Midbrain (tissue), 1 donor: Measurements from ENCODE around the gene TRPV5.
A peak's percentile ranks its signal among the peaks of the same experiment; 100 is the strongest.

ENCODE experiments used
- DNase-seq: peaks from one replicate; lab custom pipeline; 2025; lab: John Stamatoyannopoulos, UW

The TRPV5 gene

DNA sequence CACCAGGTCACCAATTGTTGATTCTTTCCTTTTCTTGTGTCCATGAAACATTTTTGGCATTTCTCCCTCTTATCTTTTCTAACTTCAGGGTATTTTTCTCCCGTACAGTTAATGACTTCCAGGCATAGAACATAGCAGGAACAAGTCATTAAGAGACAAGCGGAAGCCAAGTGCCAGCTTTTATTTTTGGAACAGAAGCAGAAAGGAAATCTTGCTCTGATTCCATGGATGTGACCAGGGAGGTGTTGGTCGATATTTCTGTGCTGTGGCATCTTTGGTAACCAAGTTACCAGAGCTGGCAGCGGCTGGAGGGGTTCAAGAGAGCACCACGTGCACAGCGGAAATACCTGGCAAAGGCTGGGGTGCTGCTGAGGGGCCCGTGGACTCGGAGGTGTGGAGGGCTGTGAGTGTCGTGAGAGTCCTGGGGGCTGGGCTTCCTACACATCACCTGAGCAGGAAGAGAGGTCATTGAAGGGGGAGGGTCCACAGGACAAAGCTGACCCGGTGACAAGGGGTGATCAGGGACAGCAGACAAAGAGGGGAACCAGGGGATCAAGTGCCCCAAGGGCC lies 7.5 kb upstream of the TRPV5 start:
- no peak for DNase-seq

DNA sequence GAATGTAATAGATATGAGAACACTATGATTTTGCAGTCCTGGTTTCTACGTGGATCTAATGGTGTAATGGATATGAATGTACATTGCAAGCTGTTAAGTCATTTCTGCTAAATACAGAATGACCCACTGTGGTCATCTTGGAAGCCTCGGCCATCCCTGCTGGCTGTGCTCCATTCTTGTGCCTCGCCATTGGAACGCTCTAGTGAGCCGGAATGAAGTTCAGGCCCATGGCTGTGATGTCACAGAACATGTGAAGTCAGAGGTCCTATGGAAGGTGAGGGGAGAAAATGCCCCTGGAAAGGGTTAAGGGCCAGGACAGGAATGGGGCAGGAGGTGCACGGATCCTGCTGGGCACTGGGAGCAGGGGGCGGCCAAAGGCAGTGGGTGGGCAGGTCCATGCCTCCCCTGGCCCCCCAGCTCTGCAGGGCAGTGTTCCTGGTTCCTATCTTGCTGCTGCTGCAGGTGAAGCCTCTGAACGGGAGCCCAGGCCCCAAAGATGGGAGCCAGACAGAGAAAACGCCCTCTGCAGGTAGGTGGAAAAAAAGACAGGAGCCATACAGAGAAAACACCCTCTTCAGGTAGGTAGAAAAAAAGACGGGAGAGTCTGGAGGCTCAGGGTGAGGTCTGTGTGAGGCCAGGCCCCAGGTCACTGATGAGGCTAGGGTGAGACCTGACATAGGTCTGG lies 5.8 kb upstream of the TRPV5 start, which contains the start of gene LLCFC1:
LLCFC1 (plus strand) TSS at position 259 of the 685 bp plus-strand sequence; CDS start at position 397, 138 bp downstream.
- no peak for DNase-seq

DNA sequence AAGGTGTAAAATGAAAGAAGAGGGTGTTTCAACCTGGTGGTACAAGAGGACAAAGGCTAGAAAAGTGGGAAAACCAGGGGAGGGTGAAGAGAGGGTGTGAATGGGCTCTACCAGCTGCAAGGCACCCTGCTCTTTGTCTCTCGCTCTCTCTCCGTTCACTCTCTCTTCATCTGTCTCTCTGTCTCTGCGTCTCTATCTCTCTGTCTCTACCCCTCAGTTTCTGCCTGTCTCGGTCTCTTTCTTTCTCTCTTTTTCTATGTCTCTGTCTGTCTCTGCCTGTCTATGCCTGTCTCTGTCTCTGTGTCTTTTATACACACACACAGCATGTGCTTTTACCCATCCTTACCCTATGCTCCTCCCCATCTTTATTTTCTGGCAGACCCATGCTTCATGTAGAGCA lies 5.1 kb upstream of the TRPV5 start:
- DNase-seq: no peak

DNA sequence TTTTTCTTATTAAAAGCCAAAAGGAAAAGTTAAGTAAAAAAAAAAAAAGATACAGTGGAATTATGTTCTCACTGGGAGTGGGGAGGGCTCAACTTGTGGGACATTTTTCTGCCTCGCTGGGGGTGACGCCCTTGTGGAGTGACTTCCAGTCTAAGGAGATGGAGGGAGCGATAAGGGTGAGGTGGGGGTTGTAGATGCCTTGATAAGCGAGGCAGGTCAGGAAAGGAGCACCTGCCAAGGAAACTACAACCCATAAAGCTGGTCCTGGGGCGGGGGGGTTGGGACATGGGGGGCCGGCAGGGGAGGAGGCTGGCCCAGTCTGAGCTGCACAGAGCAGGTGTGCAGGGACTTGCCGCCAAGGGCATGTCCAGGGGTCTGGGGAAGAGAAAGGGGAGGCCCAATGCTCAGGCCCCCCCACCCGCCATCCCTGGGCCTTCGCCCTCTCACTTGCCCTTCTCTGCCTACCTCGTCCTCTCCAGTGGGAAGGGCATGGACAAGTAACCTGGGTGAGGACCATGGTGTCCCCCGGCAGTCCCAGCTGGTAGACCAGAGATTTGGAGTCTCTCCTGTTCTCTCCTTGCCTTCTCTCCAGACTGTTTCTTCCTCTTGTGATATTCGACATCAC lies 2.5 kb upstream of the TRPV5 start:
- DNase-seq: no peak

DNA sequence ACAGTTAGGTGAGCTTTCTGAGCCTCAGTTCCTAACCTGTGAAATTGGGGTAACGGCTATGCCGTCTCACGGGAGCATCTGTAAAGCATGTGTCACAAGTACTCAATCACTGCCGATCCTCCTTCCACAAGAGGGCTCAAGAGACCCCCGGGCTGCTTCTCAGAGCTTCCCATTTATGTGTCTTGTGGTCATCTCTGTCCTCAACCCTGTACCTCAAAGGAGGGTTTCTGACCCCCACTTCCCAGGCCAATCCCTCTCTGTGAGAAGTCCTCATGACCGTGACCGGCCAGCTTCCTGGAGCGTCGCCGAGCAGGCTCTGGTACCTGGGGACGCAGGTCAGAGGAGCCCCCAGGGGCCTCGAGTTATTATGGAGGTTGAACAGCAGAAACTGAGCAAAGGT lies 510 bp upstream of the TRPV5 start:
- no peak for DNase-seq

DNA sequence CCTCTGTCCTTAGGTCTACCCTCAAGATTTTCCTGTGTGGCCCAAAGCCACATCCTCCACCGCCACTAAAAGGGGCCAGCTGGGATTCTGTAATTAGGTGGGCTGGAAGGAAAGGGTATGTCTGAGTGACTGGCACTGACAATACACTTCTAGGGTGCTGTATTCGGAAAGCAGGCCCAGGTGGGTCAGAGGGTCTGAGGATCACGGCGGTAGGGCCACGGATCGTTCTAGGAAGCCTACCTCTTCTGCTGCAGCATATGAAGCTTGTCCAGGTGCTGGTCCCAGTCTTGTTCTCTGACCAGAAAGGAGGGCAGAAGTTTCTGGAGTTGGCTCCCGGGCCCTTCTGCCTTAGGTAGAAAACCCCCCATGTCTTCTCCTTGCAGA lies 462 bp downstream of the TRPV5 start:
- DNase-seq: no peak

DNA sequence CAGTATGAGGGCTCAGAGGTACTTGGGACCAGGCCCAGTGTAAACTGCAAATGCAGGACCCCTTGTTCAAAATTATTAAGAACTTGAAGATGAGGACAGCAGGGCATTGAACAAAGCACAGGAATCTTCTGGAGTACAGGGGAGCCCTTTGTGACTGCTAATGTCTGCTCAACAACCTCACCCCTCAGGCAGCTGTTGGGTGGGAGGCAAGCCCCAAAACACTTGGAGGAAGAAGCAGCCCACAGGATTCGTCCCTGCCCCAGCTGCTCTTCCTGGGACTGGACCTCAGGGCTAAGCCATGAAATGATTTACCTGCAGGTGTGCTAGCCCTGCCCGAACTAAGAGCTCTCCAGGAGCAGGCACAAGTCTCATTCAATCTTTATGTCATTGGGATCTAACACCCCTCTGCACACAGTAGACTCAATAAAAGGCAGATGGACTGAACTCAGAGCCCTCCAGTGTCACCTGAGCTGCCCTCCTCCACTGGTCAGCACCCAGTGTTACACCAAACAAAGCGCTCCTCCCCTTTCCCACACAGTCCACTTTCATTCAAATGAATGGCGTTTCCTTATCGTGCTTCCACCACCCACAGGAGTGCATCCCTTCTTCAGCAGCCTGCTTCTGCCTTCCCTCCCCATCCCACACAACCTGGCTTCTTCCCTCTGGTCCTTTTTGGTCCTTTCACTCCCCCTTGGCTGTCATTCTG lies 1.0 kb downstream of the TRPV5 start:
- DNase-seq: no peak

DNA sequence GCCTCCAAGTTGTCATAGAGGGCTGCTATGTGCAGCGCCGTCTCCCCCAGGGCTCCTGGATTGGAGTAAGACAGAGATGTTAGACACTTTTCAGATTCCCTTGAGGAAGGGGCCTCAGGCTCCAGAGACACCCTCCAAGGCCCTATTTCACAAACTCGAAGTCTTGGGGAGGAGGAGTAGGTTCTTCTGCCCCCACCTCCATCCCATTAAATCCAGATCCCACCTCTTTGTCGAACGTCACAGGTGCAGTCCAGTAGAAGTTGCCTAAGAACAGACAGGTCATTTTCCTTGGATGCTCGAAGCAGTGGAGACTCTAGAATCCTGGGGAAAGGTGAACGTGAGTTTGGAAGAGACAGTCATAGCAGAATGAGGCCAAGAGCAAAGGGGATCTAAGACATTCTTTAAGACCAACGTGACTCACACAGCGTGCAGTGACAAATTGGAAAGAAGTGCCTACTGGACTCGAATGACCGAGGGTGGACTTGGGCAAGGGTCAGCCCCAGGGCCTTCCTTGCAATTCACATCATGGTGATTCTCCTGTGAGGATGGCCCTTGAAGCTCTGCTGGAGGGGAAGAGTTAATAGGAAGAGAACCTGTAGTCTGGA lies 3.3 kb downstream of the TRPV5 start:
- no peak for DNase-seq

DNA sequence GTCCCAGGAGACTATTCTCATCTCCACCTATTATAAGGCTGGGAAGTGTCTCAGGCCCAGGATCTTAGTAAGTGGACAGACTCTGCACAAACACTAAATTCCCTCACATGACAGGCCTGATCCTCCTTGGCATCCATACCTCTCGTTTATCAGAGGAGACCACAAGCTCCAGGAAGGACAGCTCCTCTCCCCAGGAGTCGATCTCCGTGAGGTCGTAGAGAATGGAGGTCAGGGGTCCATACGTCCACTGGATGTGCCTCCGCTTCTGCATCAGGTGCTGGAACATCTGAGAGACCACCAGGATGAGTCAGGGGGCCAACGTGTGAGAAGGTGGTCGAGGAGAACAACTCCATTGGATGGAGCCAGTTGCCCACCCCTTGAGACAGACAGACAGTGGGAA lies 5.6 kb downstream of the TRPV5 start:
- no peak for DNase-seq

DNA sequence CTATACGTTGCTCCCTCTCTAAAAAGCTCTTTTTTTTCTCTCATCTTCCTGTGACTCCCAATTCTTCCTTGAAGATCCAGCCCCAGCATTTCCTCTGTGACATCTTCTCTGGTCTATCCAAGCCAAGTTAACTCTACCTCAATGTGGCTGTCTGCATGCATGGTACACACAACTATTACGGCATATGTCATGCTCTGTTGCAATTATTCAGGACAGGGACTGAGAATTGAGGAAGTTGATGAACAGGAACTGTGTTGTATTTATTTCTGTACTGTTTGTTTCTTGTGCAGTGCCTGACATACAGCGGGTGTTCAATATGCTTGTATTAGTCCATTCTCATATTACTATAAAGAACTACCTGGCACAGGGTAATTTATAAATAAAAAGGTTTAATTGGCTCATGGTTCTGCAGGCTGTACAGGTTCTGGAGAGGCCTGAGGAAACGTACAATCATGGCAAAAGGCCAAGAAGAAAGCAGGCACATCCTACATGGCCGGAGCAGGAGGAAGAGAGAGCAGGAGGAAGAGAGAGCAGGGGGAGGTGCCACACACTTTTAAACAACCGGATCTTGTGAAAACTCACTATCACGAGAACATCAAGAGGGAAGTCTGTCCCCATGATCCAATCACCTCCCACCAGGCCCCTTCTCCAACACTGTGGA lies 6.3 kb downstream of the TRPV5 start:
- DNase-seq: peak; percentile 1

DNA sequence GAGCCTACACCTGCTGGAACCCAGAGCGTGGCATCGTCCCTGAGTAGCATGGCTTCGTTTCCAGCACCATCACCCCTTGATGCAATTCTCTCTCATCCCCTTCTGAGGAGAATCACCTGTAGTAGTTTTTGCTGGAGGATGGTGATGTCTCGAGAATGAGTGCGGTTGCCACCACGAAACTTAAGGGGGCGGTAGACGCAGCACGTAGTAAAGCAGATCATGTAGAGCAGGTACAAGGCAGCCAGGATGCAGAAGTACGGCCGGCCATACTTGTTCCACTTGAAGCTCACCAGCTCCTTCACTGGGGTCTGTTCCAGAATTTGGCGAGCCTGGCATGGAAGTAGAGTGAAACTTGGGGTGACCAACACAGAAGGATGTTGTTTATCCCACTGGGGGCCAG lies 8.1 kb downstream of the TRPV5 start:
- DNase-seq: no peak

DNA sequence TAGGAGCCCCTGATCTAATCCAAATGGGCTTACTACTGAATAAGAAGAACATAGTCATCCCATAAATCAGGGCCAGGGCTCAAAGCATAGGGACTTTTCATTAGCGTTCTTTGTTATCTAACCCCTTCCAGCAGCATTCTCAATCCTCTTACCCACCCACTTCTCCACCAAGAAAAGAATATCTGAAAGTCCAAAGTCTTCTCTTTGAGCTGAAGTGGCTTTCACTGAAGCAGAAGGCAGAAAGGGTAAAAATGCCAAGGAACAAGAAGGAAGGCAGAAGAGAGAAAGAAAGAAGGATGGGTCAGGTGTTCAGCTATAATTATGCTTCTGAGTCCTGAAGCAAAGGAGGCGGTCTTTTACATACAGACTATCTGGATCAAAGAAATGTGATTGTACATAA lies 10.2 kb downstream of the TRPV5 start:
- DNase-seq: no peak

DNA sequence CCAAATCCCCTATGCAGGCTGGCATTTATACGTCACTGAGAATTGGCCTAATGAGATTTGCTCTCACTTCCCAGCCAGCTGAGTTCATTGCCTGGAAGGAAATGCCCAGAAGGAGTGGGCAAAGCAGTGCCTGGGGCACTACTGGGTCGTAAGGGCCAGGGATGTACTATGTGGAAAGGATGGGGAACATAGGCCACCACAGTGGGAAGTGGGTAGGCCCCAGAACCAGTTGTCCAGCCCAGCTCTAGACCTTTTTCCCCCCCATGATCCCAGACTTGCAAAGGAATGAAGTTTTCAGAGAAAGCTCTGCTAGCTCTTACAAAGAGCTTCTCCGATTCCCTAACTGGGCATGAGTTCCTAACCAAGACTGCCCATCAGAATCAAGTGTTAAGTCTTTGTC lies 13.9 kb downstream of the TRPV5 start:
- DNase-seq: no peak

DNA sequence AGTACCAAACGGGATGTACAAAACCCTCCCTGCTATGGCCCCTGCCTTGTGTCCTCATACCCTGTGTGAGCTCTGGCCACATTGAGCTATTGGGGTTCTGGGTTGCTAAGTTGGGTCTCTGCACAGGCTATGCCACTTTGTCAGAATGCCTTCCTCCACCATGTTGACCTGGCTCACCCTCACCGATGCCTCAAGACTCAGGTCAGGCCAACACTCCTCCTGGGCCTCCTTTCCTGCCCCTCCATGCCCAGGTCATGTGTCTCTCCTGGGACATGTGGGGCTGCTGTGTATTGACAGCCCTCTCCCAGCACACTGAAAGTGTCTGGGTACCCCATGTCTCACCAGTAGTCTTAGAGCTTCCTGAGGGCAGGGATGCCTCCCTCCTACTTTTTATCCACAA lies 14.6 kb downstream of the TRPV5 start:
- no peak for DNase-seq

DNA sequence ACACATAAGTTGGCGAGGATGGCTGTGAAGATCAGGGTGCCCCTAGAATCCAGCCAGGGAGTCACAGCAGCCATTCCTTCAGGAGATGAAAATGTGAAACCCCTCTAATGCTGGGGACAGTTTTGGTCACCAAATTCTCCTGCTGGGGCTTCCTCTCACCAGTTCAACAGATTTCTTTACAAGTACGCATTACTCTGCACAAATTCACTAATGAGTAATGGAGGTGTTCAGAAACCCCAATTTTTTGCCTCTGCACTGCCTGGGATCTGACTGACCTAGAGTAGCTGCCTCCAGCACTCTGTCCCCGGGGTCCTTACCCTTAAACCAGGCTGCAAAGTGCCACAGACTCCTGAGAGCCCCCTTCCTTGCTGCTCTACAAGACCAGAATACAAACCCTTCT lies 16.1 kb downstream of the TRPV5 start:
- no peak for DNase-seq

DNA sequence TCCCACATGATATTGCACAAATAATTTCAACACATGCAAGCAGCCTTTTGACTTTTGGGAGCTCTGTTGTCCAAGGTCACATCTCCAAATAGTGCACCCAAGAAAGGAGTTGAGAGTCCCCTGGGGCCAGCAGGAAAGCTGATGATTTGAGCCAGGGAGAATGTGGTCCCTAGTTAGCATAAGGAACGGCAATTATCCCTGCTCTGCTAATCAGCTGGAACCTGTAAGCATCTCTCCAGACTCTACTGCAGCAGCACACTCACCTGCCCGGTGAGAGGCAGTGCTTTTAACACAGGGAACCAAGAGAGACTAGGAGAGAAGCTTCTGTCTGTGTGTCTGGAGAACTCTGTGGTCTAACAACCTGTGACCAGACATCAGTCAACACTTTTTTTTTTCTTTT lies 17.0 kb downstream of the TRPV5 start:
- DNase-seq: no peak

DNA sequence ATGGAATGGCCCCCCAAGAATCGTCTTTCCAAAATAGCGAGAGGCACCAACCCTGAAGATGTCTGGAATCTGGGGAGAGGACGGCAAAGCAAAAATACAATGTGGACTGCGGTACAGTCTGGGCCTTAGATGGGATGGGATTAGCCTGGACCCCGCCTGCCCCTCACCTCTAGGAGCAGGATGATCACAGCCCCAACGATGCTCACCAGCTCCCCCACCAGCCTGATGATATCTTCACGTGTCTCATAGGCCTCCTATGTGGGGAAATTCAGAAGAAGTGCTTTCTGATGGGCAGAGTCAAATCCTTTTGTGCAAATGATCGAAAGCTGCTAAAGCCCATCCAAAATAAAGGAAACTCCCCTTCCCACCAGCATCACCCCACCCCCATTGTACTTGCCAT lies 18.2 kb downstream of the TRPV5 start:
- DNase-seq: no peak

DNA sequence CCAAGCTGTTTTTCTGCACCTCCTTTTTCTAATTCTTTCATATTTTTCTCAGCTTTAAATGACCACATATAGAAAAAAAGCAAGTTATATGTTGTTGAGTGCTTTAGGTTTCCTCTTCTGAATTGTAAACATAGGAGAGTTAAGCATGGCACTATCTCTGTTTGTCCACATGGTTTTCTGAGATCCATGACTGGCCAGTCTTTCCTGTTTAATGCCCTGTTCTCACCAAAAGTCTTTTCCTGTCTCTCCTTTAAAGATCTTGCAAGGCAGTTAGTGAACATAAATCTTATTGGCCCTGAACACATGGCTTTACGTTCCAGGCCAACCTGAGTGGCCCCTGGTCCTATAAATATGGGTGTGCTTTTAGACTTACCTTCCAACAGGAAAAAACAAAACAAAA lies 19.4 kb downstream of the TRPV5 start:
- no peak for DNase-seq

DNA sequence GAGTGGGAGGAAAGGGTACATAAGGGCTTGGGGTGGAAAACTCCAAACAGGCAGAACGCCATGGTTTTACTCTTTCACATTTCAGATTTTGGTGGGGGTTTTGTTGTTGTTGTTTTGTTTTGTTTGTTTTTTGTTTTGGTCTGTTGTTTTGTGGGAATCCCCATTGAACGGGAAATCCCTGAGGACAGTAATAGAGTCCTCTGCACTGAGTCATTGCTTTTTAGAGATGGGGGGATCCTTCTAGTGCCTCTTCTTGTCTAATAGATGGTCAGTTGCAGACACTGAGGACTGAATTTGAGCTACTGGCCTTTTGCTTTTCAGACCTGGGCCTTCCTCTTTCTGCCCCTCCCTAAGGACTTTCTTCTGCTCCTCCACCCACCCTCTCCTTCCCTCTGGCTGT lies 20.0 kb downstream of the TRPV5 start:
- no peak for DNase-seq

DNA sequence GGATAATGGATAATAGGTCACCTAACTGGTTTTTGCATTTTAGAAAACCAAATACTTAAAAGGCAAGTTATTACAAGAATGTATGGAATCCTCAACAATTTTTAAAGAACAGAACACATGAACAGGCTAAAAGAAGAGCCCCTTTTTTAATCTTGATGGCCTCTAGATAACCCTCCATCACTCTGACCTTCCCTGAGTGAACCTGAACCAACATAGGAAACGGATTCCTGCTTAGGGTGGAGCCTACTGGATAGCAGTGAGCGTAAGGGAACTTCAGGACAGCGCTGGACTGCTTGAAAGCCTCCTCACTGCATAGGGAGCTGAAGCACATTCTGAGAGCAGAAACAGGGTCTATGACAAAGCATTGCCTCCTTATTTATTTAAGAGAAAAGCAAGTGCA lies 20.5 kb downstream of the TRPV5 start:
- DNase-seq: no peak

DNA sequence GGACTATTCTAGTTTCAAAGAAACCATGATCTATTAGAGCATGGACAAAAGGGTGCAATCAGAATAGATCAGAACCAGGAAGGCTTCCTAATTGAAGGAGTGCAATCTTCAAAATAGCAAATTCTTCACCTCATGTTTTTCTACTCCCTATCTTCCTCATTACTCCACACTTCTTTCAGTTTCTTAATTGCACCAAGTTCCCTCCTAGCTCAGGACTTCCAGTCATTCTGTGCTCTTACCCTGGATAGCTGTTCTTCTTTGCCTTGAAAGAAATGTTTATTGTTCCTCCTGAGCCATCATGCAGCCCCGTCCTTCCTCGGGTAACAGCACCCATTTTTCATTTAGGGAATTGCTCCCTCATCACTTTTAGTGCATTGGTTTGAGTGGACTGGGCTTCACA lies 23.1 kb downstream of the TRPV5 start:
- no peak for DNase-seq

DNA sequence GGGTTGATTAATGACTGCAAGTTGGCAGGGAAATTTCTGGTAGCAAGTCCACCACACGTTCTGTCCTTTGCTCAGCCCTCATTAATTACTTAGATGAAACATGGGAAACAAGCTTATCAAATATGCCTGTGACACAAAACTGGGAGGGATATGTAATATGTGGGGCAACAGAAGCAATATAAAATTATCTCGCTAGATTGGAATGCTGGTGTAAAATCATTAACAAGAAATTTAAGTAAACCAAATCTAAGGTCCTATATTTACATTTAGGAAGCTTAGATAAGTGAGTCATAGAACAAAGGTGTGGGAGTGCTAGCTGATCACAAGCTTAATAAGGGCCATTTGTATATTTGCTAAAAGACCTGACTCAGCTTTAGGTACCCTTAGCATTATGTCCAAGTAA lies 23.5 kb downstream of the TRPV5 start:
- DNase-seq: no peak
